DND-41 (cell line): ENCODE data around the gene YIPF5.

Experiments
- CTCF ChIP-seq: IDR thresholded peaks from 2 replicates; pipeline ENCODE4 v1.5.1; 2012; ENCODE audit warnings: borderline replicate concordance, low read length, moderate library complexity, mild to moderate bottlenecking; ENCODE audit not compliant: poor library complexity, severe bottlenecking; ENCODE audit errors: extremely low read depth
- EZH2 ChIP-seq: IDR thresholded peaks from 3 replicates; pipeline ENCODE4 v1.6.1; 2012; ENCODE audit warnings: borderline replicate concordance, low read depth, mild to moderate bottlenecking, moderate library complexity, low read length, inconsistent platforms; ENCODE audit not compliant: severe bottlenecking

- TF ChIP-seq CTCF (no peak), EZH2 (no peak)
Observed at GRCh38 chr5:144125163-144125726, 45.2 kb downstream of the YIPF5 start.
